GM12865 (cell line): Measurements from ENCODE around the gene DPP4.

ENCODE experiments used
- DNase-seq: peaks from one replicate; pipeline ENCODE4 v3.0.0; 2010; ENCODE audit warnings: low read depth
- H3K4me3 ChIP-seq: 2 replicates; pipeline ENCODE4 v1.5.1; 2011; ENCODE audit warnings: mild to moderate bottlenecking, low read depth, low read length, control low read depth
- CTCF ChIP-seq: IDR thresholded peaks from 2 replicates; pipeline ENCODE4 v1.5.1; 2011; ENCODE audit warnings: low read length, control low read depth, low read depth, inconsistent platforms; ENCODE audit not compliant: insufficient read depth; ENCODE audit errors: missing control alignments

The DPP4 gene

GRCh38 chr2:162074928-162075688 lies 1.1 kb upstream of the DPP4 start:
- H3K4me3 ChIP-seq: no peak overlapping the region
- DNase-seq: no peak
- TF ChIP-seq CTCF: no peak

- TF ChIP-seq CTCF: no peak
- peak overlapping the region; percentile 70 for H3K4me3 ChIP-seq
- DNase-seq: no peak
Measured at GRCh38 chr2:162074632-162074895, 549 bp upstream of the DPP4 start.

- DNase-seq: no peak
- no peak for TF ChIP-seq CTCF
- peak overlapping the region; percentile 70 for H3K4me3 ChIP-seq
Measured at GRCh38 chr2:162072976-162073887, 783 bp downstream of the DPP4 start.

- H3K4me3 ChIP-seq: no peak overlapping the region
- no peak for TF ChIP-seq CTCF
- DNase-seq: peak; percentile 38
Measured at GRCh38 chr2:162072181-162072702, 1.8 kb downstream of the DPP4 start.

- TF ChIP-seq CTCF: no peak
- DNase-seq: no peak
- H3K4me3 ChIP-seq: no peak overlapping the region
Measured at GRCh38 chr2:162071001-162071400, 3.0 kb downstream of the DPP4 start.

- TF ChIP-seq CTCF: no peak
- no peak for DNase-seq
- H3K4me3 ChIP-seq: no peak overlapping the region
Measured at GRCh38 chr2:162070228-162070936, 3.6 kb downstream of the DPP4 start.
